ENCODE measurements around the gene CARD6. TPM values are rescaled to one million over a fixed set of nuclear protein-coding genes. Genes with fewer than 3 reads are reported as not detected.

The CARD6 gene
- total and polyA plus RNA-seq, 7 experiments from 2014 or later, result 1.2 to 5.3 (median 2.9) TPM

DNA sequence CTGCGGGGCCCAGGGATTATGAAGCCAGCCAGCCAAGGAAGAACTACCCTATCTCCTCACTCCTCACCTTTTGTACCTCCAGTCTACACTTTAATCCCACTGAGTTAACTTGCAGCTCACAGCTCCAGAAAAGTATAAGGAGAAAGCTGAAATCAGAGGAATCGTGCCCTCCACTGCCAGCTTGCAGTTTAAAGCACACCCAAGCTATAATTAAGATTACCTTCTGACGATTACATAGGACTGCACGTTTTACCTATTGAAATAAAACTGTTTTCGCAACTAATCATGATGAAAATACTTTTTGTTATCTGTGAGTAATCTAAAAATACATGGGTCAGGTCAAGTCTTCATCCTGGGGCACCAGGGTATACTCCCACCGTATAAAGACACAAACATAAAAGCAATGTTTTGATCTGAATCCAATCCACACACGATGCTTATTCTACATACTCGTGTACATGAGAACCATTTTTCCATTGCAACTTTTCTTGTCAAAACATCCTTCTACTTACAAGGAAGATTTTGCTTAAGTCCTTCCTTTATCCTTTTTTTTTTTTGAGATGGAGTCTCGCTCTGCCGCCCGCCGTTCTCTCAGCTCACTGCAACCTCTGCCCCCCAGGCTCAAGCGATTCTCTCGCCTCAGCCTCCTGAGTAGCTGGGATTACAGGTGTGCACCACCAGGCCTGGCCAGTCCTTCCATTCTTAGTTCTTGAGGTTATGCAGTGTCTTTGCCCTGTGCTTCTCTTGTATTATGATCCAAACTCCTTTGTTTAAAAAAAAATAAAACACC is 13.8 kb upstream of the CARD6 start:
- Mint-ChIP-seq H3K9me3 (peaks cover 0 to 3% (median 0%) of the 10 kb centered on the region in 11 donors), H3K27me3 (no peaks in the 10 kb centered on the region), H3K4me3 (no peak overlapping the region), H3K36me3 (peaks cover 22 to 43% (median 36%) of the 10 kb centered on the region in 5 donors), H3K27ac (peak overlapping the region in 5 of 9 donors; percentile 0 to 57 (median 19)), H3K4me1 (peaks cover 9 to 35% (median 27%) of the 10 kb centered on the region in 7 donors)
- POLR2A ChIA-PET, result no interaction called here
- intact Hi-C loops (cut with micrococcal nuclease), result no loop called here
- CTCF ChIA-PET, result no interaction called here
- no peak overlapping the region for H3K4me3 ChIP-seq (ENCODE audit: low read length)
- peaks cover 0 to 2% of the 10 kb centered on the region in 2 donors for H3K4me1 ChIP-seq (ENCODE audit: control insufficient read depth in 2 of 2, insufficient read depth in 2 of 2, low read length in 2 of 2)
- H3K27ac ChIP-seq (ENCODE audit: low read depth, low read length), result no peak overlapping the region
- no peaks in the 10 kb centered on the region for H3K9me3 ChIP-seq (ENCODE audit: control insufficient read depth in 2 of 3, low read length in 3 of 3)
- ATAC-seq (no peak), DNase-seq (no peak)
- H3K36me3 ChIP-seq (ENCODE audit: control insufficient read depth in 2 of 3, insufficient read depth in 3 of 3, low read length in 3 of 3), result peaks cover 27 to 54% (median 39%) of the 10 kb centered on the region in 3 experiments
- H3K27me3 ChIP-seq (ENCODE audit: control insufficient read depth in 2 of 2, insufficient read depth in 2 of 2, low read length in 2 of 2), result no peaks in the 10 kb centered on the region

DNA sequence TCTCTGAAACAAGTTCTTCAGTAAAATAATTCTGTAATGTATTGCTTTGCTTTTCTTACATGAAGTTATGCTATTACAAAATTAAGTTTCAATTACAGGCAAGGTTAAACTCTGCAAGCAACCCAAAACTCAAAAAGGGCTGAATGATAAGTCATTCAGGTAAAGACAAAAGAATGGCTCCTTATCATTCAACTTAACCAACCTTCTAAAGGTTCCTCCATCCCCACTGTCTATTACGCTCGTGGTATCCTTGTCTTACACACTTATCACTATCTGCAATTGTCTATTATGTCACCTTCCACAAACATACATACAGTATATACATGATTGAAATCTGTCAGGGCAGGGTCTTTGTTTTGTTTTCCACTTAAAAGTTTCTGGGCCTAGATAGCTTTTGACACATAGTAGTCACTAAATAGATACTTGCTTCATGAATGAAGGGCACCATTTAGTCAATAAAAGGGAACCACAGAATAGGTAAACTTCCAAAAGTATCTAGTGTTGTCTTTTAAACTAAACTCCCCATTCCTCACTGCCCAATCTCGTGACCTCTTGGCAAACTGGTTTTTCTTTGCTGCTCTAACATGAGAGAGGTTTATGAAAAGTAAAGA is 13.0 kb upstream of the CARD6 start:
- ChIA-PET POLR2A (interaction anchor here (1.5 kb wide), 1 partner anchor 29 kb away, joined by 5 read pairs; no protein-coding TSS in a partner anchor), CTCF (no interaction called here)
- ATAC-seq (no peak), DNase-seq (no peak)
- Histone ChIP-seq H3K4me1 (ENCODE audit: control insufficient read depth in 2 of 2, insufficient read depth in 2 of 2, low read length in 2 of 2) (peaks cover 4 to 9% of the 10 kb centered on the region in 2 donors), H3K36me3 (ENCODE audit: control insufficient read depth in 2 of 3, insufficient read depth in 3 of 3, low read length in 3 of 3) (peaks cover 34 to 62% (median 46%) of the 10 kb centered on the region in 3 experiments), H3K27me3 (ENCODE audit: control insufficient read depth in 2 of 2, insufficient read depth in 2 of 2, low read length in 2 of 2) (no peaks in the 10 kb centered on the region), H3K4me3 (ENCODE audit: low read length) (no peak overlapping the region), H3K27ac (ENCODE audit: low read depth, low read length) (no peak overlapping the region), H3K9me3 (ENCODE audit: control insufficient read depth in 2 of 3, low read length in 3 of 3) (no peaks in the 10 kb centered on the region)
- H3K4me3 Mint-ChIP-seq, result no peak overlapping the region
- H3K36me3 Mint-ChIP-seq, result peaks cover 22 to 49% (median 42%) of the 10 kb centered on the region in 5 donors
- peaks cover 0 to 3% (median 0%) of the 10 kb centered on the region in 11 donors for H3K9me3 Mint-ChIP-seq
- H3K27ac Mint-ChIP-seq, result peak overlapping the region in 3 of 9 donors; percentile 0 to 3 (median 1)
- intact Hi-C loops (cut with micrococcal nuclease), result no loop called here
- H3K4me1 Mint-ChIP-seq, result peaks cover 12 to 42% (median 34%) of the 10 kb centered on the region in 7 donors
- no peaks in the 10 kb centered on the region for H3K27me3 Mint-ChIP-seq

DNA sequence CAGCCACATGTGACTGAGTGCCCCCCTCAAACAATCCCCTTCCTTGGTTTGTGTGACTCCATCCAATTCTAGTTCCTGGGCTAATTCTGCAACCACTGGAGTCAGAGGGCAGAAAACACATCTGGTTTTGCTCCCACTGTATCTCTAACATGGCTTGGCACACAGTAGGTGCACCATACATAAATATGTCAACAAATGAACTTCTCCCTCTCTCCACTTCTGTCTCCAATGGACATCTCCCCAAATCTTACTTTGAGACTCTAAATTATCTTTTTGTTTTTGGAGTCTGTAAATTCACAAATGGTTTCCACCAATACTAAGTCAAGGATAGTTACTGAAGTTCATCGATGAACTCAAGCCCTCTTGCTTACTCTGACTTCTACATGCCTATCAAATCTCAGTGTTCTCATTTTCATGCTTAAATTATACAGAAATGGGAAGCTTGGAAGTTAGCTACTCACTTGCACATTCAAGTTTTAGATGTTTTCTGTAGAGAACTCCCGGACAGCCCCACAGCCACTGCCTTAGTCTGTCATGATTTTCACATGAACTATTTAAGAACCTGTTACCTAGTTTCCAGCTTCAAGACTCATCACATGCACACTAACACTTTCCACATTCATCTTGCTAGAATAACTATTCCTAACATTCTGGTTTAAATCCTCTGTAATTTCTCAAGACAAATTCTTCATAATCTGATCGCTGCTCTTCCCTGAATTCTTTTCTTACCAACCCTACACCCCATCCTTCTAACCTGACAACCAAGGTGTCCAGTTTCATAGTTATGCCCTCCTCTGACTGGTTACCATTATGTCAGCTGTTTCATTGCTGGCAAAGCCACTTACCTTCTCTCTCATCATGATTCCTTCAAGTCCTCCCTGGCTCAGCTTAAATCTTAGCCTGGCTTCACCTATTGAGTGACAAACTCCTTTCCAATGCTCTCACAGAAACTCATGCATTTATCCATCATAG is 12.2 kb upstream of the CARD6 start:
- Histone ChIP-seq H3K27me3 (ENCODE audit: control insufficient read depth in 2 of 2, insufficient read depth in 2 of 2, low read length in 2 of 2) (no peaks in the 10 kb centered on the region), H3K36me3 (ENCODE audit: control insufficient read depth in 2 of 3, insufficient read depth in 3 of 3, low read length in 3 of 3) (peaks cover 37 to 69% (median 52%) of the 10 kb centered on the region in 3 experiments), H3K9me3 (ENCODE audit: control insufficient read depth in 2 of 3, low read length in 3 of 3) (no peaks in the 10 kb centered on the region), H3K4me3 (ENCODE audit: low read length) (no peak overlapping the region), H3K27ac (ENCODE audit: low read depth, low read length) (no peak overlapping the region), H3K4me1 (ENCODE audit: control insufficient read depth in 2 of 2, insufficient read depth in 2 of 2, low read length in 2 of 2) (peaks cover 11 to 18% of the 10 kb centered on the region in 2 donors)
- DNase-seq (no peak), ATAC-seq (no peak)
- H3K4me3 Mint-ChIP-seq, result no peak overlapping the region
- peak overlapping the region in 4 of 9 donors; percentile 14 to 41 (median 26) for H3K27ac Mint-ChIP-seq
- peaks cover 23 to 57% (median 48%) of the 10 kb centered on the region in 5 donors for H3K36me3 Mint-ChIP-seq
- peaks cover 0 to 3% (median 0%) of the 10 kb centered on the region in 11 donors for H3K9me3 Mint-ChIP-seq
- CTCF ChIA-PET, result no interaction called here
- POLR2A ChIA-PET, result interaction anchor here (0.6 to 1.5 kb wide), 4 partner anchors 30 to 460 kb away, joined by 3 to 5 read pairs (median 4); no protein-coding TSS in a partner anchor
- peaks cover 18 to 51% (median 43%) of the 10 kb centered on the region in 7 donors for H3K4me1 Mint-ChIP-seq
- no peaks in the 10 kb centered on the region for H3K27me3 Mint-ChIP-seq
- intact Hi-C loops (cut with micrococcal nuclease), result no loop called here

DNA sequence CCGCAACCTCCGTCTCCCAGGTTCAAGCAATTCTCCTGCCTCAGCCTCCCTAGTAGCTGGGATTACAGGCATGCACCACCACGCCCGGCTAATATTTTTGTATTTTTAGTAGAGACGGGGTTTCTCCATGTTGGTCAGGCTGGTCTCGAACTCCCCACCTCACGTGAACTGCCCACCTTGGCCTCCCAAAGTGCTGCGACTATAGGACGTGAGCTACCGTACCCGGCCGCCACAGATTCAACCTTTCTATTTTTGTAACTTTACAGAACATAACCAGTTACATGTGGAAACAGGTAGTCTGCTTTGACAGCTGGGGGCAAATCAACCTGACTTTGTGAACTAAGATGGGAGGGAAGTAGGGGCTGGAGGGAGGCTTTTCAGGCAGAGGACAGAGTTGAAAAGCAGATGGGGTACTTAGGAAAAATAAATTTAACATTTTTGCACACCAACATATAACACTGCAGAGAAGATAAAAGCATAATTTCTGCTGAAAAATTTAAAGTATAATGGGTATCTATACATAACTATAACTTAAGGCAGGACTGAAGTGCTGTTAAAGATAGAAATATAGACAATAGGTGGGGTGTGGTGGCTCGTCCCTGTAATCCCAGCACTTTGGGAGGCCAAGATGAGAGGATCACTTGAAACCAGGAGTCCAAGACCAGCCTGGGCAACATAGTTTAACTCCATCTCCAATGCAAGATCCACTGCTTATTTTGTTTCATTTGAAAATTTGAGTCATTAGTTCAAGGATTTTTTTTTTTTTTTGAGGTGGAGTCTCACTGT is 11.2 kb upstream of the CARD6 start:
- H3K36me3 ChIP-seq (ENCODE audit: control insufficient read depth in 2 of 3, insufficient read depth in 3 of 3, low read length in 3 of 3), result peaks cover 37 to 69% (median 52%) of the 10 kb centered on the region in 3 experiments
- H3K9me3 ChIP-seq (ENCODE audit: control insufficient read depth in 2 of 3, low read length in 3 of 3), result no peaks in the 10 kb centered on the region
- no peak overlapping the region for H3K4me3 Mint-ChIP-seq
- ATAC-seq, result no peak
- no peaks in the 10 kb centered on the region for H3K27me3 ChIP-seq (ENCODE audit: control insufficient read depth in 2 of 2, insufficient read depth in 2 of 2, low read length in 2 of 2)
- peaks cover 25 to 56% (median 46%) of the 10 kb centered on the region in 7 donors for H3K4me1 Mint-ChIP-seq
- ChIA-PET CTCF (no interaction called here), POLR2A (interaction anchor here (0.6 to 1.4 kb wide), 3 partner anchors 13 to 461 kb away, joined by 3 read pairs; no protein-coding TSS in a partner anchor)
- H3K36me3 Mint-ChIP-seq, result peaks cover 25 to 66% (median 54%) of the 10 kb centered on the region in 5 donors
- no peaks in the 10 kb centered on the region for H3K27me3 Mint-ChIP-seq
- H3K4me1 ChIP-seq (ENCODE audit: control insufficient read depth in 2 of 2, insufficient read depth in 2 of 2, low read length in 2 of 2), result peaks cover 11 to 18% of the 10 kb centered on the region in 2 donors
- intact Hi-C loops (cut with micrococcal nuclease), result loop anchor here in 1 of 2 donors (10.0 kb wide), 3 partner anchors 445 to 1755 kb away; partner anchors contain the start of genes RICTOR and RIMOC1
- no peak overlapping the region for H3K27ac ChIP-seq (ENCODE audit: low read depth, low read length)
- H3K4me3 ChIP-seq (ENCODE audit: low read length), result no peak overlapping the region
- DNase-seq, result no peak
- peaks cover 0 to 3% (median 0%) of the 10 kb centered on the region in 11 donors for H3K9me3 Mint-ChIP-seq
- H3K27ac Mint-ChIP-seq, result peak overlapping the region in 4 of 9 donors; percentile 14 to 66 (median 45)

DNA sequence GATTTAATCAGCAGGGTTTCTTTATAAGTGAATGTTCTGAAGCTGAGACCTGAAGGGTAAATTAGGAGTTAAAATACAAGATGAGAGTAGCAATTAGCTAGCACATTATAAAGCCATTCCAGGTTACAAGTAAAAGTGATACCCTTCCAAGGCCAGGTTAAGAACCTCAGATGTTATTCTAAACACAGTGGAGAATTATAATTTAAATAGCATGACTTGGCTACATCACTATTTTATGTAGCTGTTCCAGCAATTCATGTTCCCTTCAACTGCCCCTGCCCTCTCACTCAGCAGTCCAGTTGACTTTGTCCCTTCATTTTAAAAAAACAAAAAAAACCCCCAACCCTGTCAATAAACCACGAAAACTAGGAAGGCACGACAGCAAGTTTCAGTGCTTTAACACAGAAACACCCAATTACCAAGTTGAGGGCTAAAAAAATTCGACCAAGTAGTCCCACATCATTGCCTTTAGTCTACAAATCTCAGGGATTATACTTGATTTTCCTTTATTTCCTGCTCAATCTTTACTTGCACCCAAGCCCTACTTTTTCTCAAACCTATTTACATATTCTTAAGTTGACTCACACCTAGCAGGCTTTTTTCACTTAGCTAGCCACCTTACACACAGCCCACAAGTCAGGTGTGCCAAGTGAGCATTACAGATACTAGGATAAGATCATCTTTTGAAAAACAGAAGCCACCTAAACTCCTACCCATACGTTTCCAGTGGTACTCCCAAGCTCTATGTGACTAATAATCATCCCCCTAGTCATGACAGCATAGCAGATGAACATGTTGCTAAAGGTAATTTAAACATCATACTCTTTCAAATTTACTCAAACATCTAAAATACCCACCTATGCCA is 9.6 kb upstream of the CARD6 start:
- no peaks in the 10 kb centered on the region for H3K27me3 ChIP-seq (ENCODE audit: control insufficient read depth in 2 of 2, insufficient read depth in 2 of 2, low read length in 2 of 2)
- H3K9me3 ChIP-seq (ENCODE audit: control insufficient read depth in 2 of 3, low read length in 3 of 3), result no peaks in the 10 kb centered on the region
- no peak overlapping the region for H3K4me3 ChIP-seq (ENCODE audit: low read length)
- ChIA-PET CTCF (interaction anchor here (1.1 kb wide), 1 partner anchor 50 kb away, joined by 3 read pairs; no protein-coding TSS in a partner anchor), POLR2A (interaction anchor here (0.8 to 1.4 kb wide), 3 partner anchors 11 to 149 kb away, joined by 3 read pairs; no protein-coding TSS in a partner anchor)
- Mint-ChIP-seq H3K27me3 (no peaks in the 10 kb centered on the region), H3K36me3 (peaks cover 25 to 70% (median 54%) of the 10 kb centered on the region in 5 donors), H3K4me3 (peak overlapping the region in 3 of 10 donors; percentile 4 to 93 (median 21)), H3K27ac (peak overlapping the region in 8 of 9 donors; percentile 1 to 87 (median 62)), H3K4me1 (peaks cover 24 to 69% (median 54%) of the 10 kb centered on the region in 7 donors), H3K9me3 (peaks cover 0 to under 1% (median 0%) of the 10 kb centered on the region in 11 donors)
- intact Hi-C loops (cut with micrococcal nuclease), result loop anchor here in 1 of 2 donors (10.0 kb wide), 3 partner anchors 447 to 1757 kb away; partner anchors contain the start of genes RICTOR and RIMOC1
- peaks cover 37 to 66% (median 49%) of the 10 kb centered on the region in 3 experiments for H3K36me3 ChIP-seq (ENCODE audit: control insufficient read depth in 2 of 3, insufficient read depth in 3 of 3, low read length in 3 of 3)
- peaks cover 11 to 23% of the 10 kb centered on the region in 2 donors for H3K4me1 ChIP-seq (ENCODE audit: control insufficient read depth in 2 of 2, insufficient read depth in 2 of 2, low read length in 2 of 2)
- ATAC-seq, result no peak
- H3K27ac ChIP-seq (ENCODE audit: low read depth, low read length), result peak overlapping the region; percentile 31
- DNase-seq, result no peak
